ENCODE data around the gene FSTL1. TPM values are rescaled to one million over a fixed set of nuclear protein-coding genes. Genes with fewer than 3 reads are reported as not detected.

Gene FSTL1
- total and polyA plus RNA-seq, 2 experiments from 2014 or later = 142 to 353 TPM

GRCh38 chr3:120407508-120408287 lies 43.1 kb downstream of the FSTL1 start:
- no peak for DNase-seq (ENCODE audit: low read depth in 1 of 2, low spot score in 1 of 2)
- H3K4me1 ChIP-seq (ENCODE audit: low read depth) = no peaks in the 10 kb centered on the region

DNA sequence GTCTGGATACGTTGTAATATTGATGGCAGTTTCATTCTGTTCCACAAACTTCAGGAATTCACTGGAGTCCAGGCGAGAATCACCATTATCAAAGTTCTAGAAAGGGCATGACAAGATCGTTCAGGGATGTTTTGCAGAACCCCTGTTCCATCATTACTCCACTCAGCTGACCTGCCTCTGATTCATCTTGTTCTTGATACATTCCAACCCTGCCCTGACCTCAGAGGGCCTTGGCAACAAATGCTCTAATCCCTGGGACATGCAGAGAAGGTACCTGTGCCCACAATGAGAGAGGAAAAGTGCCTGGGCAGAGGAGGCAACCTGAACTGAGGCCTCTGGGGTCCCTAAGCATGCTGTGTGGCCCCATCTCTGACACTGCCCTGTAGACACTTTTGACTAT lies 45.9 kb downstream of the FSTL1 start:
- DNase-seq (ENCODE audit: low read depth in 1 of 2, low spot score in 1 of 2) = no peak
- no peaks in the 10 kb centered on the region for H3K27me3 ChIP-seq
- peaks cover 81% of the 10 kb centered on the region for H3K36me3 ChIP-seq
- H3K4me3 ChIP-seq = no peak overlapping the region
- H3K4me1 ChIP-seq (ENCODE audit: low read depth) = no peaks in the 10 kb centered on the region
- TF ChIP-seq CTCF (IDR thresholded peaks at IDR 0.05; ENCODE audit: low read depth, low read length) = no peak
- H3K27ac ChIP-seq = no peak overlapping the region
- no peaks in the 10 kb centered on the region for H3K9me3 ChIP-seq (ENCODE audit: low read depth)

More at GRCh38 chr3:120407508-120408287, 43.1 kb downstream of the FSTL1 start:
- H3K27ac ChIP-seq = no peak overlapping the region
- no peaks in the 10 kb centered on the region for H3K27me3 ChIP-seq
- no peaks in the 10 kb centered on the region for H3K9me3 ChIP-seq (ENCODE audit: low read depth)
- H3K4me3 ChIP-seq = no peak overlapping the region
- H3K36me3 ChIP-seq = peaks cover 77% of the 10 kb centered on the region
- TF ChIP-seq CTCF (IDR thresholded peaks at IDR 0.05; ENCODE audit: low read depth, low read length) = no peak

- no peak for TF ChIP-seq CTCF (IDR thresholded peaks at IDR 0.05; ENCODE audit: low read depth, low read length)
- Histone ChIP-seq H3K4me1 (ENCODE audit: low read depth) (no peaks in the 10 kb centered on the region), H3K4me3 (no peak overlapping the region), H3K9me3 (ENCODE audit: low read depth) (no peaks in the 10 kb centered on the region), H3K27me3 (no peaks in the 10 kb centered on the region), H3K27ac (no peak overlapping the region), H3K36me3 (peaks cover 82% of the 10 kb centered on the region)
- no peak for DNase-seq (ENCODE audit: low read depth in 1 of 2, low spot score in 1 of 2)
Observed at GRCh38 chr3:120402257-120402656, 48.5 kb downstream of the FSTL1 start.

DNA sequence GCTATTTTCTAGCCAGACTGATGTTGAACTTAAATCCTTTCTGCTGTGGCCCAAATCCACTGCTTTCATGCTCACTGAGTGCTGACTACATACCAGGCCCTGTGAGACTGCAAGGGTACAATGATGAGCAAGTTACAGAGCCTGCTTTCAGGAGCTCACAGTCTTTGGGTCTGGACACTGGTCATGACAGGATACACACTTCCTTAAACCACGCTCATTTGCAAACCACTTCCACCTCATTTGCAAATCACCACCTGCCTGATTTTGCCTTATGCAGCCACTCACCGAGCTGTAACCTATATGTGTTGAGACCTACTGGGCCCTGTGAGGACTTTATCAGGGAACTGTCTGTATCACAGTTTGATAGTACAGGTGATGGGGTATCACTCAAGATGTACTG lies 51.4 kb downstream of the FSTL1 start:
- Histone ChIP-seq H3K27ac (no peak overlapping the region), H3K4me3 (no peak overlapping the region), H3K27me3 (no peaks in the 10 kb centered on the region), H3K36me3 (peaks cover 77% of the 10 kb centered on the region), H3K9me3 (ENCODE audit: low read depth) (no peaks in the 10 kb centered on the region), H3K4me1 (ENCODE audit: low read depth) (no peaks in the 10 kb centered on the region)
- DNase-seq (ENCODE audit: low read depth in 1 of 2, low spot score in 1 of 2) = no peak
- TF ChIP-seq CTCF (IDR thresholded peaks at IDR 0.05; ENCODE audit: low read depth, low read length) = no peak

GRCh38 chr3:120396469-120396868 lies 54.3 kb downstream of the FSTL1 start:
- H3K4me1 ChIP-seq (ENCODE audit: low read depth) = no peaks in the 10 kb centered on the region
- DNase-seq (ENCODE audit: low read depth in 1 of 2, low spot score in 1 of 2) = no peak
- no peak for TF ChIP-seq CTCF (IDR thresholded peaks at IDR 0.05; ENCODE audit: low read depth, low read length)
- no peaks in the 10 kb centered on the region for H3K27me3 ChIP-seq
- H3K36me3 ChIP-seq = peaks cover 53% of the 10 kb centered on the region
- H3K4me3 ChIP-seq = no peak overlapping the region
- no peak overlapping the region for H3K27ac ChIP-seq
- no peaks in the 10 kb centered on the region for H3K9me3 ChIP-seq (ENCODE audit: low read depth)

Measured in cardiac muscle cell (in vitro differentiated cells and primary cell).